OCI-LY3 (cell line): ENCODE measurements around the gene NSG2.

ENCODE experiments used
- H2AFZ ChIP-seq: fragments of 200-600, 300-600 bp; shearing (Covaris generic); 2 replicates; pipeline ENCODE4 v1.6.0; 2014; ENCODE audit warnings: antibody characterized with exemption, low read depth, low read length
- H3K27ac ChIP-seq: fragments of 200-600, 300-600 bp; sonication (generic); 2 replicates; pipeline ENCODE4 v1.5.1; 2014; ENCODE audit warnings: mild to moderate bottlenecking, low read length, moderate library complexity, mixed read lengths
- H3K27me3 ChIP-seq: fragments of 200-600, 300-600 bp; sonication (generic); 2 replicates; pipeline ENCODE4 v1.6.1; 2014; ENCODE audit warnings: low read depth, low read length, mixed read lengths
- H3K36me3 ChIP-seq: fragments of 200-600, 300-600 bp; sonication (generic); replicated peaks from 2 replicates; pipeline ENCODE3; 2014; ENCODE audit warnings: low read depth, low read length, mixed read lengths
- H3K4me1 ChIP-seq: fragments of 300-600, 200-600 bp; sonication (generic); 2 replicates; pipeline ENCODE4 v1.6.1; 2014; ENCODE audit warnings: low read length, mixed read lengths
- H3K4me2 ChIP-seq: fragments of 200-600, 300-600 bp; sonication (generic); 2 replicates; pipeline ENCODE4 v1.6.1; 2014; ENCODE audit warnings: low read length, mixed read lengths
- H3K4me3 ChIP-seq: fragments of 300-600, 200-600 bp; sonication (generic); 2 replicates; pipeline ENCODE4 v1.5.1; 2014; ENCODE audit warnings: antibody characterized with exemption, mild to moderate bottlenecking, low read length, moderate library complexity
- H3K79me2 ChIP-seq: fragments of 300-600, 200-600 bp; shearing (Covaris generic); 2 replicates; pipeline ENCODE4 v1.6.1; 2014; ENCODE audit warnings: mild to moderate bottlenecking, low read length, mixed read lengths
- H3K9ac ChIP-seq: fragments of 300-600, 200-600 bp; shearing (Covaris generic); 2 replicates; pipeline ENCODE4 v1.6.0; 2014; ENCODE audit warnings: mild to moderate bottlenecking, low read length, moderate library complexity
- H3K9me3 ChIP-seq: fragments of 200-600, 300-600 bp; shearing (Covaris generic); 2 replicates; pipeline ENCODE4 v1.6.1; 2014; ENCODE audit warnings: low read length, mixed read lengths; ENCODE audit not compliant: insufficient read depth
- H4K20me1 ChIP-seq: fragments of 200-600, 300-600 bp; sonication (generic); 2 replicates; pipeline ENCODE4 v1.6.1; 2016; ENCODE audit warnings: low read length, mixed read lengths; ENCODE audit not compliant: insufficient read depth
- EZH2phosphoT487 ChIP-seq: fragments of 200-600 bp; shearing (Covaris generic); IDR thresholded peaks from 2 replicates; pipeline ENCODE4 v1.6.1; 2018; ENCODE audit warnings: antibody characterized with exemption, mixed run types, low read depth
- TF ChIP-seq, protein P1 (sequence below): fragments of 200-600, 300-600 bp; sonication (generic); IDR thresholded peaks from 2 replicates; pipeline ENCODE4 v1.5.1; 2014; ENCODE audit warnings: antibody characterized with exemption, low read length, low read depth

NSG2 gene

DNA sequence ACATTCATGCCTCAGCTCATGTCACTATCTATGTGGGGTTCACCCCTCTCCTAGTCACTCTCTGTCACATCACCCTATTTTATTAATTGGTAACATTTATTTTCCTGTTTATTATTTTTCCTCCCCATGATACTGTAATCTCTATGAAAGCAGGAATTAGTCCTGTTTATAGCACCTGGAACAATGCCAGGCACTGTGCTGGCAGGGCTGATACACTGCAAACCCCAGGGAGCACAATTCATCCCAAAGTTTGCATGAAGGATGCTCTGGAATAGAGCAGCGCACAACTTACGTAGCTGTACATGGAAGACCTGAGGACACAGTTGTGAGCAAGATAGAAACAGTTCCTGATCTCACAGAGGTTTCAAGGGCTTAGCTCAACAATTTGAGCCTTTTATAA, 103.2 kb downstream of the NSG2 start:
- Histone ChIP-seq H2AFZ (no peak overlapping the region), H3K9me3 (no peaks in the 10 kb centered on the region), H3K9ac (no peak overlapping the region), H3K4me2 (no peak overlapping the region), H3K27ac (no peak overlapping the region), H3K27me3 (no peaks in the 10 kb centered on the region), H3K79me2 (no peaks in the 10 kb centered on the region), H4K20me1 (no peaks in the 10 kb centered on the region), H3K36me3 (no peaks in the 10 kb centered on the region), H3K4me1 (no peaks in the 10 kb centered on the region), H3K4me3 (no peak overlapping the region)
- no peak for TF ChIP-seq EZH2phosphoT487
- TF ChIP-seq, protein P1, sequence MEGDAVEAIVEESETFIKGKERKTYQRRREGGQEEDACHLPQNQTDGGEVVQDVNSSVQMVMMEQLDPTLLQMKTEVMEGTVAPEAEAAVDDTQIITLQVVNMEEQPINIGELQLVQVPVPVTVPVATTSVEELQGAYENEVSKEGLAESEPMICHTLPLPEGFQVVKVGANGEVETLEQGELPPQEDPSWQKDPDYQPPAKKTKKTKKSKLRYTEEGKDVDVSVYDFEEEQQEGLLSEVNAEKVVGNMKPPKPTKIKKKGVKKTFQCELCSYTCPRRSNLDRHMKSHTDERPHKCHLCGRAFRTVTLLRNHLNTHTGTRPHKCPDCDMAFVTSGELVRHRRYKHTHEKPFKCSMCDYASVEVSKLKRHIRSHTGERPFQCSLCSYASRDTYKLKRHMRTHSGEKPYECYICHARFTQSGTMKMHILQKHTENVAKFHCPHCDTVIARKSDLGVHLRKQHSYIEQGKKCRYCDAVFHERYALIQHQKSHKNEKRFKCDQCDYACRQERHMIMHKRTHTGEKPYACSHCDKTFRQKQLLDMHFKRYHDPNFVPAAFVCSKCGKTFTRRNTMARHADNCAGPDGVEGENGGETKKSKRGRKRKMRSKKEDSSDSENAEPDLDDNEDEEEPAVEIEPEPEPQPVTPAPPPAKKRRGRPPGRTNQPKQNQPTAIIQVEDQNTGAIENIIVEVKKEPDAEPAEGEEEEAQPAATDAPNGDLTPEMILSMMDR = no peak

DNA sequence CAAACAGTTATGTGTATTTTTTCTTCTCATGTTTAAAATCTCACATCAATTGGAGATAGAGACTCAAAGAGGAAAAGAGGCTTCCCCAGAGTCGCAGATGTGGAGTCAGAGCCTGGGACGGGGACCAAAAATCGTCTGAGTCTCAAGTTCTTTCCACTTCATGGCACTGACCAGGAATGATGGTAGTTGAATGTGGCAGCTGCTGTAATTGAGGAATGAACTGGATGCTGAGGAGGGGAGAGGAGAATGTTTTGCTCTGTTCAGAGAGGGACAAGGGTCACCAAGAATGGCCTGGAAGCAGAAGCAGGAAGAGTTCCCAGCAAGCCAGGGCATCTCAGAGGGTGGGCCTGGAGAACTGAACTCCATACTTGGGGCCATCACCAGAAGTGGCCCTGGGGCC, 103.9 kb downstream of the NSG2 start:
- no peak overlapping the region for H3K27ac ChIP-seq
- H3K4me2 ChIP-seq = no peak overlapping the region
- H3K4me3 ChIP-seq = no peak overlapping the region
- H3K9ac ChIP-seq = no peak overlapping the region
- H3K27me3 ChIP-seq = no peaks in the 10 kb centered on the region
- no peaks in the 10 kb centered on the region for H3K4me1 ChIP-seq
- H4K20me1 ChIP-seq = no peaks in the 10 kb centered on the region
- no peak overlapping the region for H2AFZ ChIP-seq
- H3K36me3 ChIP-seq = no peaks in the 10 kb centered on the region
- no peaks in the 10 kb centered on the region for H3K79me2 ChIP-seq
- no peaks in the 10 kb centered on the region for H3K9me3 ChIP-seq
- TF ChIP-seq, protein P1 = no peak
- no peak for TF ChIP-seq EZH2phosphoT487

DNA sequence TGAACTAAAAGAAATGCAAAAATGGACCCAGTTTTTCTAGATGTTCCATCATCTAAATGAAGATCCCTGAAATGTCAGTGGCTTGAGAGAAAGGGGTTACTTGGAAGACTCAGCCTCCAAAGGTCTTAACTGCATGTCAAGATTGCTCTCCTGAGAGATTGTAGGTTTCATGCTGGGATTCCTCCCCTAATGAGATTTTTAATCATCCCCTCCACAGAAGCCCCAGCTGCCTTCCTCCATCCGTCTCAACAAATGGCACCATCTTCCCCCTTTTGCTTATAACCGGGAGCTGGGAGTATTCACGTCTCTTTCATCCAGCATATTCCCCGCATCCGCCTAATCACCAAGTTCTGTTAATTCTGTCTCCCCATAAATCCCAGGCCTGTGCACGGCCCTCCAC, 104.5 kb downstream of the NSG2 start:
- H4K20me1 ChIP-seq = no peaks in the 10 kb centered on the region
- no peak overlapping the region for H3K4me3 ChIP-seq
- no peak for TF ChIP-seq EZH2phosphoT487
- TF ChIP-seq, protein P1 = no peak
- no peak overlapping the region for H3K9ac ChIP-seq
- H3K4me2 ChIP-seq = no peak overlapping the region
- no peaks in the 10 kb centered on the region for H3K4me1 ChIP-seq
- no peaks in the 10 kb centered on the region; the same call in 1 of the 2 replicates for H3K27me3 ChIP-seq
- no peak overlapping the region for H2AFZ ChIP-seq
- no peaks in the 10 kb centered on the region for H3K79me2 ChIP-seq
- H3K36me3 ChIP-seq = no peaks in the 10 kb centered on the region
- no peak overlapping the region for H3K27ac ChIP-seq
- no peaks in the 10 kb centered on the region for H3K9me3 ChIP-seq

DNA sequence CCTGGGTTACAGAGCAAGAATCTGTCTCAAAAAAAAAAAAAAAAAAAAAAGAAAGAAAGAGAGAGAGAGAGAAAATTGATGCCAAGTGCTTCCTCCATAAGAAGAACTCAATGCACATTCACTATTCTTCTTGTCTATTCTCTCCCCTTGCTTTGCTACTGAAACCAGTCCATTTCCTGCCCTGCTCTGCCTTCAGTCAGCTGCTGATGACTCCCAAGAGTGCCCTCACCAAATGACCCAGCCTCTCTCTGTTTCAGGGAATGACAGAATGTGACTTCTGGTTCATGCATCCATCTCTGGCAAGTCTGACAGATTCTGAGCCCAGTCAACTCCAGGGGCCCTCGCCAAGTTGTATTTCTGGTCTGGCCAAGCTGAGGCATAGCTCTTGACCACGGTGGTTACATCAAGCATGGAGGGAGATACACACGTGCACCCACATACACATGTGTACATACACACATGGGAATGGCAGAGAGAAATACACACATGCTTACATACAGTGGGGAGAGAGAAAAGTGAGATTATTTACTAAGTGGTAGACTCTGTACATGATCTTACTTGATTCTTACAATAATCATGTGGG, 106.2 kb downstream of the NSG2 start:
- no peak overlapping the region for H3K9ac ChIP-seq
- no peak overlapping the region for H3K4me2 ChIP-seq
- H3K36me3 ChIP-seq = no peaks in the 10 kb centered on the region
- H2AFZ ChIP-seq = no peak overlapping the region
- H3K79me2 ChIP-seq = no peaks in the 10 kb centered on the region
- H3K4me3 ChIP-seq = no peak overlapping the region
- peaks cover 17% of the 10 kb centered on the region for H3K27me3 ChIP-seq
- H3K27ac ChIP-seq = no peak overlapping the region
- TF ChIP-seq, protein P1 = no peak
- TF ChIP-seq EZH2phosphoT487 = no peak
- no peaks in the 10 kb centered on the region for H3K9me3 ChIP-seq
- no peaks in the 10 kb centered on the region for H3K4me1 ChIP-seq
- no peaks in the 10 kb centered on the region for H4K20me1 ChIP-seq
